Retinal pigment epithelial cell (primary cell): Measurements from ENCODE around the gene FAM222B.
"Not testable (repeated sequence)": the region's sequence is repeated elsewhere in the genome, so short reads cannot be mapped to it uniquely, and the experiment has no call there.

ENCODE experiments used
- DNase-seq: peaks from one replicate; pipeline ENCODE4 v3.0.0-alpha.2; 2010; ENCODE audit warnings: low read depth
- H3K4me3 ChIP-seq: 2 replicates; pipeline ENCODE4 v1.5.1; 2011; ENCODE audit warnings: mild to moderate bottlenecking, low read length, control low read depth, moderate library complexity
- TF ChIP-seq, protein P1 (sequence below): conservative IDR thresholded peaks from 2 replicates; pipeline ENCODE4 v1.5.1; 2011; ENCODE audit warnings: low read depth, low read length, control low read depth, inconsistent platforms

The FAM222B gene

DNA sequence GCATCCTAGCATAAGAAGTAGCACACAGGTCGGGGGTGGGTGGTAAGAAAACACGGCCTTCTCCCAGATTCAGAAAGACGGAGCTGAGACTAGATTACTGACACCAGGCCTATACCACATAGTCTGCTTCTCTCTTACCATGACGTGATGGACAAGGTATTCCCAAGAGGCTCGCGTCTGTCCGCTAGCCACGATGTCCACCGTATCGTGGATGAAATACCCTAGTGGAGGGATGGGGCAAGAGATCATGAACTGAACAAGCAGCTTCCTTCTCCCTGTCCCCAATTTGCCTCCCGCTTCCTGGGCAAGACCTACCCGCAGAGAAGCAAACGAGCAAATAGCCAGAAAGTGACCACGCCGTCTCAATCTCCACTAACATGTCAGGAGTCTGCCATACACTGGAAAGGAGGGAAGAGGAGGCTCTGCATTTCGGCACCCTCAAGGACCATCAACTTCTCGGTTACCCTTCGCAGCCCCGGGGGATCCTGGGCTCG is 117.4 kb downstream of the FAM222B start:
- TF ChIP-seq, protein P1, sequence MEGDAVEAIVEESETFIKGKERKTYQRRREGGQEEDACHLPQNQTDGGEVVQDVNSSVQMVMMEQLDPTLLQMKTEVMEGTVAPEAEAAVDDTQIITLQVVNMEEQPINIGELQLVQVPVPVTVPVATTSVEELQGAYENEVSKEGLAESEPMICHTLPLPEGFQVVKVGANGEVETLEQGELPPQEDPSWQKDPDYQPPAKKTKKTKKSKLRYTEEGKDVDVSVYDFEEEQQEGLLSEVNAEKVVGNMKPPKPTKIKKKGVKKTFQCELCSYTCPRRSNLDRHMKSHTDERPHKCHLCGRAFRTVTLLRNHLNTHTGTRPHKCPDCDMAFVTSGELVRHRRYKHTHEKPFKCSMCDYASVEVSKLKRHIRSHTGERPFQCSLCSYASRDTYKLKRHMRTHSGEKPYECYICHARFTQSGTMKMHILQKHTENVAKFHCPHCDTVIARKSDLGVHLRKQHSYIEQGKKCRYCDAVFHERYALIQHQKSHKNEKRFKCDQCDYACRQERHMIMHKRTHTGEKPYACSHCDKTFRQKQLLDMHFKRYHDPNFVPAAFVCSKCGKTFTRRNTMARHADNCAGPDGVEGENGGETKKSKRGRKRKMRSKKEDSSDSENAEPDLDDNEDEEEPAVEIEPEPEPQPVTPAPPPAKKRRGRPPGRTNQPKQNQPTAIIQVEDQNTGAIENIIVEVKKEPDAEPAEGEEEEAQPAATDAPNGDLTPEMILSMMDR: no peak
- peak; percentile 7 for DNase-seq
- H3K4me3 ChIP-seq: peak overlapping the region; percentile 49

DNA sequence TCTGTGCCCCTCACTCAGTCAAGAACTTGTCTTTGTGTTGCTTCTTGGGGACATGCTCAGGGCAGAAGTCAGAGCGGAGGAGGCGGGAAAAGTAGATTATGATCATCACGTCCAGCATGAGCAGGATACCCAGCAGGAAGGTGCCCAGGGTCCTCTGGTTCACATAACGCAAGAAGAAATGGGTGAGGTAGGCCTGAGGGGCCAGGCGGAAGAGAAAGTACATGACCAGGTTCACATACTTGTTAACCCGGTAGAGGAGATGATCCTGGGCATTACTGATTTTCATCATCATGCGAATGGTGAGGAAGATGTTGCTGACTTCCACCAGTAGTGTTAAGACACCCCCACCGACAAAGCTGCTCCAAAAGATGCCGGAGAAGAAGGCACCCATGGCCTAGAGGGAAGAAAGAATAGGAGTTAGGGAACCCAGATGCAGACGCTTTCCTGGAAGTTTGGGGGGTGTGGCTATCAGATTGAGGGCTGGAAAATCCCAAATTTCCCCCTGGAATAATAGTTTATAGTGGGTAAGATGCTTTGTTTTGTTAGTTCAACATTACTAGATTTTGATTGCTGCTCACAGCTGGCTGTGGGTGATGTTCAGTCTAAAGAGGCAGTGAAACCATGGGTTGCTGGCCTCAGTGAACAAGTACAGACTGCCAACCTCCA is 118.0 kb downstream of the FAM222B start:
- no peak for DNase-seq
- TF ChIP-seq, protein P1: no peak
- peak overlapping the region; percentile 49 for H3K4me3 ChIP-seq

DNA sequence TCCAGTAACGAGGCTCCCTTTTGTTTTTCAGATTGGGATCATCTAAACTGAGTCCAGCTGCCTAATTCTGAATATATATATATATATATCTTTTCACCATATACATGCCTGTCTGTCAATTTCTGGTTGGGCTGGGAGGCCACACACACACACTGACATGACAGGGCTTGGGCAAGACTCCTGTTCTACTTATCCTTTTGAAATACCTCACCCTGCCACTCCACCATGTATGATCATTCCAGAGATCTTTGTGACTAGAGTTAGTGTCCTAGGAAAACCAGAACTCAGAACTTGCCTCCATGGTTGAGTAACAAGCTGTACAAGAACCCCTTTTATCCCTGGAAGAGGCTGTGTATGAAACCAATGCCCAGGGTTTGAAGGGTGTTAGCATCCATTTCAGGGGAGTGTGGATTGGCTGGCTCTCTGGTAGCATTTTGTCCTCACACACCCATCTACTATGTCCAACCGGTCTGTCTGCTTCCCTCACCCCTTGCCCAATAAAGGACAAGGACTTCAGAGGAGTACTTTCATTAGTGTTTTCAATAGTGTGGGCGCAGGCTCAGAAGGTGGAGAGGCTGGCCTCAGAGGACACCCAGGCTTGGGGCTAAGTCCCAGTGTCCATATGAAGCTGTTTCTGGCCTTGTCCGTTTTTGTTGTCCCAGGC is 118.6 kb downstream of the FAM222B start:
- not testable (repeated sequence) for DNase-seq

DNA sequence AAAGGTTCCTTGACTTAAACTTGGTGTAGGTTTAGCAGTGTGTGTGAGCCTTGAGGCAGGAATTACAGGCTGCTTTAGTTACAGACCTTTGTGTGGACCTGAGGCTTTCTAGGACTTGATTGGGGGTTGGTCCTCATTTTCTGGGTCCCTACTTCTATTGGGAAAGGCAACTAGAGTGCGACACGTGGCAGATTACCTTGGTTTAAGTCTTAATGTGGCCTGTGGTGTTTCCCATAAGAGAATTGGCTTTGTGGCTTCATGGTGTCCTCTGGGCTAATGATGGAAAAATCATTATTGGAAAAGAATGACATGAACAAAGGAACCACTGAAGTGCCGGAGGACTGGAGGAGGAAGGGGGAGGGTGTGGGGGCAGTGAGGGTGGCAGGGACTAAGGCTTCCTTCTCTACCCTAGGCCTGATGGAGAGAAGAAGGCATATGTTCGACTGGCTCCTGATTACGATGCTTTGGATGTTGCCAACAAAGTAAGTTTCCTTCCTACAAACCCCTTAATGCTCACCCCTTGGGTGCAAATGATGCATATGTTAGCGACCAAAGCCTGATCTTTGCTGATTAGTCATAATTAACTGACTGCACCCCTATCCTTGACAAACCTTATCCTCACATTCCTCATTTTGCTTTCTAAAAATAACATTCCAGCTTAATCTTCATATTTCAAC is 119.3 kb downstream of the FAM222B start:
- TF ChIP-seq, protein P1: no peak
- no peak overlapping the region for H3K4me3 ChIP-seq
- no peak for DNase-seq

More for the DNA sequence above, 118.6 kb downstream of the FAM222B start:
- H3K4me3 ChIP-seq: not testable (repeated sequence)

DNA sequence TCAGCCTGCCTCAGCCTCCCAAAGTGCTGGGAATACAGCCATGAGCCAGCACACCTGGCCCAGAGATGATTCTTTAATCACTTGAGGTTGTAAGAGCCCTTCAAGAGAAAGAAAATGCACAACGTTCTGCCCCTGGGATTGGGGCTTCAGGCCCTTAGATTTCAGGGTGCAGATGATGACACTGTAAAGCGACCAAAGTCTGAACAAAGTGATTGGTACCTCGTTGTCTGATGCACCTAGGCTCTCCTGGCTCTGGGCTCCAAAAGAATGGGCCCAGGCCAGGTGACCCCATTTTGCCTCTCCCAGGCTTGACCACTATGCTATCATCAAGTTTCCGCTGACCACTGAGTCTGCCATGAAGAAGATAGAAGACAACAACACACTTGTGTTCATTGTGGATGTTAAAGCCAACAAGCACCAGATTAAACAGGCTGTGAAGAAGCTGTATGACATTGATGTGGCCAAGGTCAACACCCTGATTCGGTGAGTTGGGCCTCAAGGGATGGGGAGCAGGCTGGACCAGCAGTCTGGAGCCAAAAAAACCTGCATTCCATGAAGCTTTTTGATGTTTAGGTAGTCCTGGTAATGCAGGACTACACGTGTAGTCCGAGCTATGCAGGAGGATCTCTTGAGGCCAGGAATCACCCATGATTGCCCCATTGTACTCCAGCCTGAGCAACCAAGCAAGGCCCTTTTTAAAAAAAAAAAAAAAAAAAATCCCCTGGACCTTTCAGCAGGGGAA is 120.0 kb downstream of the FAM222B start:
- TF ChIP-seq, protein P1: no peak
- H3K4me3 ChIP-seq: peak overlapping the region; percentile 23

DNA sequence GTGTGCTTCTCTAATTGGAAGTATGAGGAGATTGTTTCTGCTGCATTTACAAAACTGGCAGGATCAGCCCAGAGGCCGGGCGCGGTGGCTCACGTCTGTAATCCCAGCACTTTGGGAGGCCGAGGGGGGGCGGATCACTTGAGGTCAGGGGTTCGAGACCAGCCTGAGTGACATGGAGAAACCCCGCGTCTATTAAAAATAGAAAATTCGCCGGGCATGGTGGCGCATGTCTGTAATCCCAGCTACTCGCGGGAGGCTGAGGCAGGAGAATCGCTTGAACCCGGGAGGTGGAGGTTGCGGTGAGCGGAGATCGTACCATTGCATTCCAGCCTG is 121.6 kb downstream of the FAM222B start:
- not testable (repeated sequence) for DNase-seq
- H3K4me3 ChIP-seq: peak overlapping the region; percentile 79

More for the DNA sequence above, 120.0 kb downstream of the FAM222B start:
- DNase-seq: no peak

DNA sequence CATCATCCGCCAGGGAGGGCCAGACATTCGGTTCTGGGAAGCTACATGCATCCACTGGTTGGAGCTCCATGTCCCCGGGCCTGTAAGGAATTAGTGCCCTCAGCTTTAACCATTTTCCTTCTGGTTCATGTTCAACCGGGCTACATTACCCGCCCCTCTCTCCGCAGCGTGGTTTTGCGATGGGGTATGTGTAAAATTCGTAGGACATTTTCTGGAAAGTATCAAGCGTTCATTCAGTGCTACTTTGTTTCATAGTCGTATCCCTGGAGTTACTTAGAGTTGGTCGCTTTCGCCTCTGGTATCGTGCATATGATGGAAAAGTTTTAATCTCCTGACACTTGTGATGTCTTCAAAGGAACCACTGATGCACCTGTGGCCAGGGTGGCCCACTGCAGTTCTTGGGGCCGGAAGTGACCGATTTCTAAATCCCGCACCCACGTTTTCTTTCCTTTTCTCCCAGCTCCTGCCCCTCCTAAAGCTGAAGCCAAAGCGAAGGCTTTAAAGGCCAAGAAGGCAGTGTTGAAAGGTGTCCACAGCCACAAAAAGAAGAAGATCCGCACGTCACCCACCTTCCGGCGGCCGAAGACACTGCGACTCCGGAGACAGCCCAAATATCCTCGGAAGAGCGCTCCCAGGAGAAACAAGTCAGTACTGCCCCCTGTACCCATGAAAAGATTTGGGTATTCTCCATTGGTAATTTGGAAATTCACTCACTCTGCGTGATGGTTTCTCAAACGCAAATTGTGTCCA is 122.2 kb downstream of the FAM222B start:
- H3K4me3 ChIP-seq: peak overlapping the region; percentile 79
- DNase-seq: peak; percentile 7
- TF ChIP-seq, protein P1: no peak
